SK-N-SH (cell line): ENCODE data around the gene DGKD. TPM values are rescaled to one million over a fixed set of nuclear protein-coding genes. Genes with fewer than 3 reads are reported as not detected.

Experiments
- CTCF ChIA-PET: fragments of 300-600, 350-600 bp; formaldehyde crosslinking; extraction: SDS; loops from one replicate; lab custom pipeline; 2021; lab: Yijun Ruan, JAX
- POLR2A ChIA-PET: fragments of 350-600 bp; sonication (Branson Sonifier 250); formaldehyde crosslinking; extraction: SDS; loops from one replicate; lab custom pipeline; 2020; ENCODE audit warnings: antibody characterized with exemption, inconsistent platforms; lab: Yijun Ruan, JAX
- DNase-seq: peaks from one replicate; pipeline ENCODE4 v3.0.0; 2012
- H2AFZ ChIP-seq: fragments of 200-600 bp; sonication (generic); 2 replicates; pipeline ENCODE4 v1.8.1; 2016; ENCODE audit warnings: antibody characterized with exemption, mild to moderate bottlenecking, low read depth
- H3F3A ChIP-seq: fragments of 200-600 bp; sonication (generic); replicated peaks from 2 replicates; pipeline ENCODE3; 2016; ENCODE audit warnings: antibody characterized with exemption, mild to moderate bottlenecking; ENCODE audit not compliant: insufficient read depth
- H3K27ac ChIP-seq, 2 experiments: fragments of 200-500 bp in 1 of 2; fragments of 200-600 bp in 1 of 2; sonication (Bioruptor generic) in 1 of 2; sonication (generic), shearing (Covaris generic) in 1 of 2; 2 replicates each; pipeline versions ENCODE4 v1.5.1 to v1.6.1; 2014 to 2016; ENCODE audit warnings: low read depth in 2 of 2, inconsistent platforms in 1 of 2, low read length in 1 of 2, mild to moderate bottlenecking in 1 of 2, mixed read lengths in 1 of 2
- H3K27me3 ChIP-seq: fragments of 200-600 bp; sonication (generic), shearing (Covaris generic); 2 replicates; pipeline ENCODE4 v1.6.1; 2016; ENCODE audit warnings: mixed run types; ENCODE audit not compliant: insufficient read depth
- H3K36me3 ChIP-seq, 2 experiments: fragments of 200-500 bp in 1 of 2; fragments of 200-600 bp in 1 of 2; sonication (Bioruptor generic) in 1 of 2; sonication (generic) in 1 of 2; replicated peaks in 1 of 2; 2 replicates each; pipeline versions ENCODE3 to v1.5.1; 2014 to 2016; ENCODE audit warnings: low read length in 1 of 2, mild to moderate bottlenecking in 1 of 2; ENCODE audit not compliant: insufficient read depth in 2 of 2, control insufficient read depth in 1 of 2
- H3K4me1 ChIP-seq, 2 experiments: fragments of 200-500 bp in 1 of 2; fragments of 200-600 bp in 1 of 2; sonication (Bioruptor generic) in 1 of 2; sonication (generic), shearing (Covaris generic) in 1 of 2; 2 replicates each; pipeline versions ENCODE4 v1.5.1 to v1.6.1; 2014 to 2016; ENCODE audit warnings: low read depth in 1 of 2, low read length in 1 of 2, mixed run types in 1 of 2; ENCODE audit not compliant: insufficient read depth in 2 of 2, control insufficient read depth in 1 of 2
- H3K4me2 ChIP-seq: fragments of 200-600 bp; sonication (generic), shearing (Covaris generic); 2 replicates; pipeline ENCODE4 v1.6.1; 2017; ENCODE audit warnings: mixed run types
- H3K4me3 ChIP-seq, 2 experiments: fragments of 200-500 bp in 1 of 2; fragments of 200-600 bp in 1 of 2; sonication (Bioruptor generic) in 1 of 2; sonication (generic), shearing (Covaris generic) in 1 of 2; 2 replicates each; pipeline versions ENCODE4 v1.5.1 to v1.8.1; 2014 to 2016; ENCODE audit warnings: low read depth in 2 of 2, inconsistent platforms in 1 of 2, low read length in 1 of 2, mild to moderate bottlenecking in 1 of 2, mixed read lengths in 1 of 2, moderate library complexity in 1 of 2
- H3K79me2 ChIP-seq: fragments of 200-600 bp; sonication (generic); 2 replicates; pipeline ENCODE4 v1.8.1; 2017; ENCODE audit warnings: mild to moderate bottlenecking; ENCODE audit not compliant: insufficient read depth
- H3K9ac ChIP-seq: fragments of 200-600 bp; sonication (generic); 2 replicates; pipeline ENCODE4 v1.6.1; 2017; ENCODE audit warnings: mixed run types
- H3K9me2 ChIP-seq: fragments of 200-600 bp; sonication (generic); 2 replicates; pipeline ENCODE4 v1.6.1; 2017; ENCODE audit warnings: mixed run types
- H3K9me3 ChIP-seq: fragments of 200-600 bp; sonication (generic); 2 replicates; pipeline ENCODE4 v1.6.1; 2017; ENCODE audit warnings: mixed run types, mild to moderate bottlenecking, moderate library complexity
- H4K20me1 ChIP-seq: fragments of 200-600 bp; sonication (generic); 2 replicates; pipeline ENCODE4 v1.6.1; 2017; ENCODE audit warnings: mild to moderate bottlenecking, mixed run types; ENCODE audit not compliant: insufficient read depth
- CTCF ChIP-seq: fragments of 200-600 bp; sonication (generic); IDR thresholded peaks from 2 replicates; pipeline ENCODE4 v1.6.1; 2017; ENCODE audit warnings: antibody characterized with exemption, mild to moderate bottlenecking, moderate library complexity
- EP300 ChIP-seq, 2 experiments: IDR thresholded peaks; 2 replicates each; pipeline versions ENCODE4 v1.4.0 to v1.6.1; 2012; ENCODE audit warnings: borderline replicate concordance in 1 of 2, low read depth in 1 of 2, low read length in 1 of 2
- FOSL2 ChIP-seq: IDR thresholded peaks from 2 replicates; pipeline ENCODE4 v1.4.0; 2012; ENCODE audit warnings: low read depth, mild to moderate bottlenecking, moderate library complexity, borderline replicate concordance
- FOXJ3 ChIP-seq: sonication (generic); formaldehyde crosslinking; IDR thresholded peaks from 2 replicates; pipeline ENCODE4 v1.5.1; 2020; ENCODE audit warnings: mild to moderate bottlenecking, missing genetic modification reagents
- FOXM1 ChIP-seq: IDR thresholded peaks from 2 replicates; pipeline ENCODE4 v1.4.0; 2012; ENCODE audit warnings: low read depth, mild to moderate bottlenecking
- GATA2 ChIP-seq: sonication (generic); formaldehyde crosslinking; IDR thresholded peaks from 2 replicates; pipeline ENCODE4 v1.5.0; 2020; ENCODE audit warnings: mild to moderate bottlenecking, missing genetic modification reagents
- NFIC ChIP-seq: IDR thresholded peaks from 2 replicates; pipeline ENCODE4 v1.4.0; 2012; ENCODE audit warnings: borderline replicate concordance
- NRF1 ChIP-seq: IDR thresholded peaks from 2 replicates; pipeline ENCODE4 v1.6.1; 2012; ENCODE audit warnings: low read depth, mild to moderate bottlenecking, low read length
- PBX3 ChIP-seq: IDR thresholded peaks from 2 replicates; pipeline ENCODE4; 2012
- RAD21 ChIP-seq: IDR thresholded peaks from 2 replicates; pipeline ENCODE4 v1.6.1; 2012; ENCODE audit warnings: mild to moderate bottlenecking, low read length
- RFX5 ChIP-seq: IDR thresholded peaks from 2 replicates; pipeline ENCODE4 v1.6.1; 2012; ENCODE audit warnings: mild to moderate bottlenecking, improper control_type of control experiment, low read length
- SMC3 ChIP-seq: IDR thresholded peaks from 2 replicates; pipeline ENCODE4 v1.6.1; 2012; ENCODE audit warnings: low read depth, low read length, improper control_type of control experiment
- TCF12 ChIP-seq: IDR thresholded peaks from 2 replicates; pipeline ENCODE4 v1.4.0; 2012
- YY1 ChIP-seq: IDR thresholded peaks from 2 replicates; pipeline ENCODE4 v1.4.0; 2012; ENCODE audit warnings: low read depth, mild to moderate bottlenecking
- WGBS: methylation state at CpG from one replicate; pipeline ENCODE4 v1.1.6; 2017; ENCODE audit warnings: low lambda C conversion rate; 5-methylcytosine and 5-hydroxymethylcytosine counted together
- polyA plus RNA-seq, 3 experiments: library from polyadenylated mRNA; depleted of rRNA; stranded (reverse); fragments of >200 nt; gene quantifications; 2 replicates each; pipeline ENCODE4 v1.2.3, GENCODE V29; 2012
- TF ChIP-seq, protein P1 (sequence below): fragments of 150-350 bp; IDR thresholded peaks from 2 replicates; pipeline ENCODE4 v1.6.1; 2017; ENCODE audit warnings: antibody characterized with exemption, low read length, low read depth, borderline replicate concordance
- TF ChIP-seq, protein P2 (sequence below): IDR thresholded peaks from 2 replicates; pipeline ENCODE4 v1.4.0; 2012; ENCODE audit warnings: low read depth, borderline replicate concordance
- TF ChIP-seq, protein P3 (sequence below): IDR thresholded peaks from 2 replicates; pipeline ENCODE4 v1.6.1; 2012; ENCODE audit warnings: mild to moderate bottlenecking, low read depth, low read length, moderate library complexity
- TF ChIP-seq, protein P4 (sequence below): fragments of 150-350 bp; IDR thresholded peaks from 2 replicates; pipeline ENCODE4 v1.6.1; 2016; ENCODE audit warnings: mild to moderate bottlenecking, low read depth, low read length

DGKD gene
- polyA plus RNA-seq, 1 of the 3 experiments (the other 2 are of a cell fraction), result 21.7 TPM

DNA sequence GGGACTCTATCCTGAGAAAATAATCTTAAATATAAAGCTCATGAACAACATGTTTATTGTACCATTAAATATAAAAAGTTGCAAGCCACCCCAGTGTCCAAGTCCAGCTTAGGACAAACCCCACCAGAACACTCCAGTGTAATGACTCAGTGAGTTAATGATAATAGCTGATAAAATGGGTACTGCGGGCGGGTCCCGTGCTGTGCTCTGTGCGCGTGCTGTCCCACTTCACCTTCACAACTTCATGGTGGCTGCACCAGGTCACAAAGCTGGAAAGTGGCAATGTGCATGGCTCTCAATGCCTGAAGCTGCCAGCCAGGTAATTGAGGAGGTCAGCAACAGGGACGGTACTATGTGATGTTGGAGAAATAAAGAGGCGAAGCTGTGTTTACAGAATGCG lies 18.6 kb downstream of the DGKD start:
- Histone ChIP-seq H3K79me2 (peaks cover 30% of the 10 kb centered on the region), H3F3A (no peaks in the 10 kb centered on the region), H3K9me2 (no peaks in the 10 kb centered on the region), H3K9ac (no peak overlapping the region), H3K4me2 (no peak overlapping the region), H3K4me3 (no peak overlapping the region), H3K27me3 (no peaks in the 10 kb centered on the region), H3K9me3 (no peaks in the 10 kb centered on the region), H4K20me1 (no peaks in the 10 kb centered on the region), H2AFZ (no peak overlapping the region), H3K4me1 (no peaks in the 10 kb centered on the region; a peak in 1 of 4 replicates), H3K27ac (no peak overlapping the region), H3K36me3 (peaks cover 0 to 18% of the 10 kb centered on the region in 2 experiments)
- POLR2A ChIA-PET, result interaction anchor here (0.5 kb wide), 1 partner anchor 101 kb away, joined by 3 read pairs; no protein-coding TSS in a partner anchor
- no peak for DNase-seq
- TF ChIP-seq FOXJ3 (CRISPR knock-in tag) (no peak), FOXM1 (no peak), GATA2 (CRISPR knock-in tag) (no peak), NRF1 (no peak), CTCF (no peak), RFX5 (no peak), YY1 (no peak), NFIC (no peak), SMC3 (no peak), EP300 (IDR thresholded peaks at IDR 0.05; ENCODE audit: borderline replicate concordance in 1 of 2, low read depth in 1 of 2, low read length in 1 of 2) (no peak), PBX3 (no peak), FOSL2 (no peak), RAD21 (no peak), TCF12 (no peak)
- TF ChIP-seq, protein P1, sequence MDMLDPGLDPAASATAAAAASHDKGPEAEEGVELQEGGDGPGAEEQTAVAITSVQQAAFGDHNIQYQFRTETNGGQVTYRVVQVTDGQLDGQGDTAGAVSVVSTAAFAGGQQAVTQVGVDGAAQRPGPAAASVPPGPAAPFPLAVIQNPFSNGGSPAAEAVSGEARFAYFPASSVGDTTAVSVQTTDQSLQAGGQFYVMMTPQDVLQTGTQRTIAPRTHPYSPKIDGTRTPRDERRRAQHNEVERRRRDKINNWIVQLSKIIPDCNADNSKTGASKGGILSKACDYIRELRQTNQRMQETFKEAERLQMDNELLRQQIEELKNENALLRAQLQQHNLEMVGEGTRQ, result no peak
- TF ChIP-seq, protein P2, sequence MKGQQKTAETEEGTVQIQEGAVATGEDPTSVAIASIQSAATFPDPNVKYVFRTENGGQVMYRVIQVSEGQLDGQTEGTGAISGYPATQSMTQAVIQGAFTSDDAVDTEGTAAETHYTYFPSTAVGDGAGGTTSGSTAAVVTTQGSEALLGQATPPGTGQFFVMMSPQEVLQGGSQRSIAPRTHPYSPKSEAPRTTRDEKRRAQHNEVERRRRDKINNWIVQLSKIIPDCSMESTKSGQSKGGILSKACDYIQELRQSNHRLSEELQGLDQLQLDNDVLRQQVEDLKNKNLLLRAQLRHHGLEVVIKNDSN, result no peak
- TF ChIP-seq, protein P3, sequence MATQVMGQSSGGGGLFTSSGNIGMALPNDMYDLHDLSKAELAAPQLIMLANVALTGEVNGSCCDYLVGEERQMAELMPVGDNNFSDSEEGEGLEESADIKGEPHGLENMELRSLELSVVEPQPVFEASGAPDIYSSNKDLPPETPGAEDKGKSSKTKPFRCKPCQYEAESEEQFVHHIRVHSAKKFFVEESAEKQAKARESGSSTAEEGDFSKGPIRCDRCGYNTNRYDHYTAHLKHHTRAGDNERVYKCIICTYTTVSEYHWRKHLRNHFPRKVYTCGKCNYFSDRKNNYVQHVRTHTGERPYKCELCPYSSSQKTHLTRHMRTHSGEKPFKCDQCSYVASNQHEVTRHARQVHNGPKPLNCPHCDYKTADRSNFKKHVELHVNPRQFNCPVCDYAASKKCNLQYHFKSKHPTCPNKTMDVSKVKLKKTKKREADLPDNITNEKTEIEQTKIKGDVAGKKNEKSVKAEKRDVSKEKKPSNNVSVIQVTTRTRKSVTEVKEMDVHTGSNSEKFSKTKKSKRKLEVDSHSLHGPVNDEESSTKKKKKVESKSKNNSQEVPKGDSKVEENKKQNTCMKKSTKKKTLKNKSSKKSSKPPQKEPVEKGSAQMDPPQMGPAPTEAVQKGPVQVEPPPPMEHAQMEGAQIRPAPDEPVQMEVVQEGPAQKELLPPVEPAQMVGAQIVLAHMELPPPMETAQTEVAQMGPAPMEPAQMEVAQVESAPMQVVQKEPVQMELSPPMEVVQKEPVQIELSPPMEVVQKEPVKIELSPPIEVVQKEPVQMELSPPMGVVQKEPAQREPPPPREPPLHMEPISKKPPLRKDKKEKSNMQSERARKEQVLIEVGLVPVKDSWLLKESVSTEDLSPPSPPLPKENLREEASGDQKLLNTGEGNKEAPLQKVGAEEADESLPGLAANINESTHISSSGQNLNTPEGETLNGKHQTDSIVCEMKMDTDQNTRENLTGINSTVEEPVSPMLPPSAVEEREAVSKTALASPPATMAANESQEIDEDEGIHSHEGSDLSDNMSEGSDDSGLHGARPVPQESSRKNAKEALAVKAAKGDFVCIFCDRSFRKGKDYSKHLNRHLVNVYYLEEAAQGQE, result no peak
- TF ChIP-seq, protein P4, sequence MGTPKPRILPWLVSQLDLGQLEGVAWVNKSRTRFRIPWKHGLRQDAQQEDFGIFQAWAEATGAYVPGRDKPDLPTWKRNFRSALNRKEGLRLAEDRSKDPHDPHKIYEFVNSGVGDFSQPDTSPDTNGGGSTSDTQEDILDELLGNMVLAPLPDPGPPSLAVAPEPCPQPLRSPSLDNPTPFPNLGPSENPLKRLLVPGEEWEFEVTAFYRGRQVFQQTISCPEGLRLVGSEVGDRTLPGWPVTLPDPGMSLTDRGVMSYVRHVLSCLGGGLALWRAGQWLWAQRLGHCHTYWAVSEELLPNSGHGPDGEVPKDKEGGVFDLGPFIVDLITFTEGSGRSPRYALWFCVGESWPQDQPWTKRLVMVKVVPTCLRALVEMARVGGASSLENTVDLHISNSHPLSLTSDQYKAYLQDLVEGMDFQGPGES, result no peak
- CTCF ChIA-PET, result interaction anchor here (0.9 to 1.3 kb wide), 4 partner anchors 12 to 81 kb away, joined by 3 to 7 read pairs (median 3); partner anchors contain the start of gene DGKD
- WGBS, result 97% methylated on average over 8 of the region's 8 CpGs
